ENCODE results near the gene MDH1. TPM values are rescaled to one million over a fixed set of nuclear protein-coding genes. Genes with fewer than 3 reads are reported as not detected.
"Not testable (repeated sequence)": the region's sequence is repeated elsewhere in the genome, so short reads cannot be mapped to it uniquely, and the experiment has no call there.

MDH1 gene
- polyA plus RNA-seq, 1 donor = 431 TPM

GRCh38 chr2:63581298-63581961, 7.3 kb upstream of the MDH1 start:
- DNase-seq = no peak

GRCh38 chr2:63582873-63583272, 5.9 kb upstream of the MDH1 start:
- DNase-seq = no peak

GRCh38 chr2:63587814-63588384, 864 bp upstream of the MDH1 start:
- DNase-seq = no peak

GRCh38 chr2:63589148-63589958, 590 bp downstream of the MDH1 start:
- DNase-seq = peak; percentile 6

- no peak for DNase-seq
Measured at GRCh38 chr2:63590626-63591408, 2.1 kb downstream of the MDH1 start.

- no peak for DNase-seq
Measured at GRCh38 chr2:63591566-63592175, 2.9 kb downstream of the MDH1 start.

GRCh38 chr2:63594660-63595059, 5.9 kb downstream of the MDH1 start:
- no peak for DNase-seq

GRCh38 chr2:63596401-63596883, 7.7 kb downstream of the MDH1 start:
- no peak for DNase-seq

- DNase-seq = no peak
Measured at GRCh38 chr2:63598981-63599380, 10.2 kb downstream of the MDH1 start.

- DNase-seq = no peak
Measured at GRCh38 chr2:63600881-63601460, 12.2 kb downstream of the MDH1 start.

- no peak for DNase-seq
Measured at GRCh38 chr2:63604666-63605065, 15.9 kb downstream of the MDH1 start.

- DNase-seq = not testable (repeated sequence)
Measured at GRCh38 chr2:63608865-63609264, 20.1 kb downstream of the MDH1 start.

GRCh38 chr2:63610525-63610924, 21.8 kb downstream of the MDH1 start:
- no peak for DNase-seq

- no peak for DNase-seq
Measured at GRCh38 chr2:63613391-63613901, 24.7 kb downstream of the MDH1 start.

GRCh38 chr2:63614448-63614968, 25.7 kb downstream of the MDH1 start:
- DNase-seq = no peak

- no peak for DNase-seq
Measured at GRCh38 chr2:63614983-63615945, 26.5 kb downstream of the MDH1 start.

- DNase-seq = no peak
Measured at GRCh38 chr2:63617366-63617765, 28.6 kb downstream of the MDH1 start.

- DNase-seq = no peak
Measured at GRCh38 chr2:63619328-63619727, 30.6 kb downstream of the MDH1 start.

- no peak for DNase-seq
Measured at GRCh38 chr2:63622751-63623150, 34.0 kb downstream of the MDH1 start.

GRCh38 chr2:63623763-63624162, 35.0 kb downstream of the MDH1 start:
- not testable (repeated sequence) for DNase-seq
